GM15510 (cell line): Measurements from ENCODE around the gene IP6K3.

Source experiments
- POLR2A ChIP-seq: IDR thresholded peaks from 3 replicates; pipeline ENCODE4 v1.6.1; 2011; ENCODE audit warnings: borderline replicate concordance; ENCODE audit not compliant: insufficient read length; ENCODE audit errors: extremely low read depth

The IP6K3 gene

GRCh38 chr6:33758815-33759216 lies 12.1 kb upstream of the IP6K3 start:
- no peak for TF ChIP-seq POLR2A

- no peak for TF ChIP-seq POLR2A
Measured at GRCh38 chr6:33757906-33758305, 11.2 kb upstream of the IP6K3 start.

- TF ChIP-seq POLR2A: no peak
Measured at GRCh38 chr6:33757113-33757512, 10.4 kb upstream of the IP6K3 start.

GRCh38 chr6:33756211-33756954 lies 9.7 kb upstream of the IP6K3 start:
- no peak for TF ChIP-seq POLR2A

GRCh38 chr6:33755070-33755869 lies 8.6 kb upstream of the IP6K3 start:
- no peak for TF ChIP-seq POLR2A

- no peak for TF ChIP-seq POLR2A
Measured at GRCh38 chr6:33754222-33754621, 7.5 kb upstream of the IP6K3 start.

- TF ChIP-seq POLR2A: no peak
Measured at GRCh38 chr6:33752646-33753015, 5.9 kb upstream of the IP6K3 start.

- TF ChIP-seq POLR2A: no peak
Measured at GRCh38 chr6:33751771-33752645, 5.3 kb upstream of the IP6K3 start.

GRCh38 chr6:33750244-33750991 lies 3.7 kb upstream of the IP6K3 start:
- TF ChIP-seq POLR2A: no peak

- no peak for TF ChIP-seq POLR2A
Measured at GRCh38 chr6:33749401-33749800, 2.7 kb upstream of the IP6K3 start.

GRCh38 chr6:33748841-33749240 lies 2.1 kb upstream of the IP6K3 start:
- no peak for TF ChIP-seq POLR2A

- no peak for TF ChIP-seq POLR2A
Measured at GRCh38 chr6:33747823-33748222, 1.1 kb upstream of the IP6K3 start.

GRCh38 chr6:33746036-33746600 lies 587 bp downstream of the IP6K3 start:
- no peak for TF ChIP-seq POLR2A

GRCh38 chr6:33745548-33745947 lies 1.2 kb downstream of the IP6K3 start:
- TF ChIP-seq POLR2A: no peak
